H1 (cell line): ENCODE data around the gene AREG. TPM values are rescaled to one million over a fixed set of nuclear protein-coding genes. Genes with fewer than 3 reads are reported as not detected.

ENCODE experiments used
- CTBP2 ChIP-seq: IDR thresholded peaks from 2 replicates; pipeline ENCODE4 v1.7.0; 2011; ENCODE audit warnings: borderline replicate concordance, mild to moderate bottlenecking, moderate library complexity, mixed read lengths, low read length; ENCODE audit not compliant: insufficient read depth, insufficient read length
- KDM5A ChIP-seq: fragments of 200-600 bp; IDR thresholded peaks from 2 replicates; pipeline ENCODE4 v1.7.1; 2012; ENCODE audit warnings: mild to moderate bottlenecking, low read length, inconsistent platforms, mixed read lengths
- MAX ChIP-seq: IDR thresholded peaks from 2 replicates; pipeline ENCODE4 v1.6.1; 2012; ENCODE audit warnings: inconsistent platforms
- NANOG ChIP-seq: IDR thresholded peaks from 2 replicates; pipeline ENCODE4 v1.6.1; 2011; ENCODE audit warnings: low read length, low read depth, mild to moderate bottlenecking, inconsistent platforms; ENCODE audit not compliant: insufficient read depth, poor library complexity, severe bottlenecking
- SP2 ChIP-seq: IDR thresholded peaks from 2 replicates; pipeline ENCODE4 v1.6.1; 2012; ENCODE audit warnings: mild to moderate bottlenecking, low read length, inconsistent platforms
- polyA plus RNA-seq, 7 experiments: library from polyadenylated mRNA; depleted of rRNA in 3 of 7; stranded (reverse) in 5 of 7; unstranded in 2 of 7; fragments of >200 nt in 5 of 7; fragments of 200-250 nt in 2 of 7; gene quantifications; 1 replicate in 5 of 7; 2 replicates in 1 of 7; 4 replicates in 1 of 7; pipeline versions ENCODE4 v1.2.1 to v1.2.3, GENCODE V29; 2011 to 2013; ENCODE audit warnings: missing spikeins in 2 of 7, mixed read lengths in 2 of 7
- total RNA-seq: library from RNA; stranded (reverse); fragmentation: NEBNext Ultra II Directional; extraction: Animal tissue kit (Norgen Biotek cat#: 25700); gene quantifications from 2 replicates; pipeline ENCODE4 v1.2.1, GENCODE V29; 2021

The AREG gene
- total and polyA plus RNA-seq, 2 of the 8 experiments (the other 6 are each of a cell fraction or from before 2014, with no cell fraction given), result not detected

- TF ChIP-seq CTBP2, result no peak
- no peak for TF ChIP-seq KDM5A
- TF ChIP-seq MAX, result no peak
- no peak for TF ChIP-seq NANOG
- no peak for TF ChIP-seq SP2
Observed at GRCh38 chr4:74466242-74466641, 21.3 kb downstream of the AREG start (continued).
